ENCODE results near the gene LRP2. TPM values are rescaled to one million over a fixed set of nuclear protein-coding genes. Genes with fewer than 3 reads are reported as not detected.

LRP2 gene
- total RNA-seq, result 203 TPM

DNA sequence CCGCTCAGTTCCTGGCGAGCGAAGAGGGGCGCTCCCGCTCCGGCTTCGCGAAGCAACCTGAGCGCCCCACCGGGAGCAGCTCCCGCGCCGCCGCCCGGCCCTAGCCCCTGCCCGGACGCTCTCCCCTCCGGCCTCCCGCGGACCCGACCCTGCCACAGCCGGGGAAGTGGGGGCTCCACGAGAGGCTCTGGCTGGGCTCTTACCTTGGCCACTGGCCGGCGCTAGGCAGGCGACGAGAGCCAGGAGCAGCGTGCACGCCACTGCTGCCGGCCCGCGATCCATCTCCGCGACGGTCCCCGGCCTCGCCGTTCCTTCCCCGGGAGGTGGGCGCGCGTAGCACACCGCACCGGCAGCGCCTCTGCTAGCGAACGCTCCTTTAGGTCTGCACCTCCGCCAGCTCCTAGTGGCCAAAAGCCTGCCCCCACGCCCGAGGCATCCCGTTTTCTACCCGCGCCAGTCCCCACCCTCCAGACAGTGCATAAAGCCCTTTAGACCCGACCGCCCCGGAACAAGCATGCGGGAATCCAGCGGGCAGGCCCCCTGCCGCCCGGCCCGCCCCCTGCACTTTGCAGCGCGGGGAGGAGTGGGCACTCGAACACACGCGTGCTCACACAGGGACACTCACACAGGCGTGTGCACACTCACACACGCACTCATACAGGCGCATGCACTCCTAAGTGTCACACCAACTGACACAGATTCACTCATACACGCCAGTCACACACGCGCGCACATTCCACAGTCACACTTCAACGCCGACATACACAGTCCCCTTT is at the start of gene LRP2:
Gene LRP2 (minus strand): TSS at position 417 of the 776 bp plus-strand sequence. CDS start 135 bp downstream, at position 282.

Other genes with a start within 250 kb of the LRP2 start
- 14.2 TPM for gene BBS5, start 117.0 kb upstream of the LRP2 start, total RNA-seq
- gene KLHL41, start 147.2 kb upstream of the LRP2 start, total RNA-seq, result 613 TPM
- 25.6 TPM for gene FASTKD1, start 211.3 kb upstream of the LRP2 start, total RNA-seq
- 44.0 TPM for gene PPIG, start 221.8 kb upstream of the LRP2 start, total RNA-seq

Measured in metanephros (tissue), 1 donor.